GM18511 (cell line): ENCODE measurements around the gene CHST14.
A peak's percentile ranks its signal among the peaks of the same experiment; 100 is the strongest.

Experiments
- ATAC-seq: cut with Tn5 transposase; IDR thresholded peaks from one replicate; pipeline ENCODE4 v1.9.1; 2021; ENCODE audit warnings: mild to moderate bottlenecking, moderate library complexity; ENCODE audit not compliant: unreplicated experiment

CHST14 gene

DNA sequence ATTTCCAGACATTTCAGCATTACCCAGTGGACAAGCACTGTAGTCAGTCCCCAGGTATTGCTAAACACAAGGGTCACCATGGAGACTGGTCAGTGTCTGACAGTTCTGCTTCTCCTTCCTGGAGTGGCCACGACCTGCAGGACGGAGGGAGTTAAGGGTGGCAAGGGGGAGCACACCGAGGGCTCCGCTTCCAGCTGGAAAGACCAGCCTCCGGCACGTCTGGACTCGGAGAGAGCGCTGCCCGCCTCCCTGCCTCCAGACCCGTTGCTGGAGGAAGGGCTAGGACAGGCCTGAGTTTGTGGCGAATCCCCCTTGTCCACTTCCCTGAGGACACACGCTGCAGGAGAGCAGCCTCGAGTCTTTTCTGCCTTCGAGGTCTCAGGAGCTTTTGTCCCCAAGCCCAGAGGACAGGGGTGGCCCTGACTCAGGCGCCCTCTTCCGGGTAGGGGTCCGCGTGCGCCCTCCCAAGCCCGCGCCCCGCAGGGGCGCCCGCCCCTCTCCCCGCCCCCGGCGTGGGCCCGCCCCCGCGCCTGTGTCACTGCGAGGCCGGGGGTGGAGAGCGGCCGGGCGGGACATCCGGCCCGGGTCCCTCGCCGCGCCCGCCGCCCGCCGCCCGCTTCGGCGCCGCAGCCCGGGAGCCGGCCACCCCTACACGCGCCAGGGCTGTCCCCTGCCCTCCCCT is at the start of gene CHST14:
CHST14 (plus strand) TSS at position 562 of the 682 bp plus-strand sequence. CDS start 230 bp downstream, outside the sequence.
- ATAC-seq, result peak; percentile 80

GRCh38 chr15:40421246-40422157 is 49.3 kb upstream of the CHST14 start:
- peak; percentile 86 for ATAC-seq

DNA sequence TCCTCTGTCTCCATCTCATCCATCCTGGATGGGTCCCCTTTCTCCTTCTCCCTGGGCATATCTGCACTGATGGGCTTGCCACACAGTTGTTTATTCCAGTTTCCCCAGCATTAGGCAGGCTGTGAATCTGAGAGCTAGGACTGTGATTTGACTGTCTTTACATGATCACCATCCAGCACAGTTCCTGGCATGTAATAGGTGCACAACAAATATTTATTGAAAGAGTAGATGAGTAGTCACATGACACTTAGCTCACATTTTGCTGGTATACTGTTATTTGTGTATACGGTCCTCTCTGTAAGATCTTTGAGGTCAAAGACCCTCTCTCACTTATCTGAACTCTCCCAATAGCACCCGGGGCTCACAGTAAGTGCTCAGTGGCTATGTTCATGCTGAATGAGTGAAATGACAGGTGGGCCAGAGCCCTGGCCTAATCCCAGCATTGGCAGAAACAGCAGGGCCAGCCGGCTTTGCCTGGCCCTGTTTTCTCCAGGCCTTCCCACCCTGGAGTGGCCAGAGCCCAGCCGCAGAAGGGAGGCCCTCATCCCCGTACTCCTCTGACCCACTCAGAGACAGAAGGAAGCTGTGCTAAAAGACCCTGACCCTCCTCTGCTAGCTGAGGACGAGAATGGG is 46.2 kb upstream of the CHST14 start:
- ATAC-seq, result no peak

DNA sequence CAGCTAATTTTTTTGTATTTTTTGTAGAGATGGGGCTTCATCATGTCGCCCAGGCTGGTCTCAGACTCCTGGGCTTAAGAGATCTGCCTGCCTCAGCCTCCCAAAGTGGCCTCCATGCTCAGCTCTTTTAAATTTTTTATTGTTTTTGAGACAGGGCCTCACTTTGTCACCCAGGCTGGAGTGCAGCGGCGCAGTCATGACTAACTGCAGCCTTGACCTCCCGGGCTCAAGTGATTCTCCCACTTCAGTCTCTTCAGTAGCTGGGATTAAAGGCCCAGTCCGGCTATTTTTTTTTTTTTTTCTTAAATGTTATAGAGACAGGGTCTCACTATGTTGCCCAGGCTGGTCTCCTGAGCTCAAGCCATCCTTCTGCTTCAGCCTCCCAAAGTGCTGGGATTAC is 45.1 kb upstream of the CHST14 start:
- no peak for ATAC-seq

DNA sequence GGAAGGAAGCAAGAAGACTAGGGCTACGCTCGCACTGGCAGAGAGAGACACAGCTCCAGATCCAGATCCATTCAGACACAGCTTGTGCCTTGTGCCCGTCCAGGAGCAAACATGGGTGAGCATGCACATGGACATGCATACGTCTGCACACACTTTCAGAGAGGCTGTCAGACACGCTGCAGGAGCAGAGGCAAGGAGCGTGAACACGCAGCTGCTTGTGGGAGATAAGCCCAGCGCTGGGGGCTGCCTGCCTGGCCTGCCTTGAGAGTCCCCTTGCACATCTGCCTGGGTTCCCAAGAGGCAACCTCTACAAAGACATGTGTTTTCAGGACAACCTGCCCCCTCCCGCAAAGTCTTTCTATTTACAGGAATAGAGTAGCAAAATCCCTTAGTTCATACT is 43.6 kb upstream of the CHST14 start:
- no peak for ATAC-seq

GRCh38 chr15:40428185-40428584 is 42.6 kb upstream of the CHST14 start:
- no peak for ATAC-seq

- no peak for ATAC-seq
Observed at GRCh38 chr15:40429068-40429710, 41.6 kb upstream of the CHST14 start.

- no peak for ATAC-seq
Observed at GRCh38 chr15:40430271-40430805, 40.4 kb upstream of the CHST14 start.

- no peak for ATAC-seq
Observed at GRCh38 chr15:40435023-40435709, 35.6 kb upstream of the CHST14 start.

DNA sequence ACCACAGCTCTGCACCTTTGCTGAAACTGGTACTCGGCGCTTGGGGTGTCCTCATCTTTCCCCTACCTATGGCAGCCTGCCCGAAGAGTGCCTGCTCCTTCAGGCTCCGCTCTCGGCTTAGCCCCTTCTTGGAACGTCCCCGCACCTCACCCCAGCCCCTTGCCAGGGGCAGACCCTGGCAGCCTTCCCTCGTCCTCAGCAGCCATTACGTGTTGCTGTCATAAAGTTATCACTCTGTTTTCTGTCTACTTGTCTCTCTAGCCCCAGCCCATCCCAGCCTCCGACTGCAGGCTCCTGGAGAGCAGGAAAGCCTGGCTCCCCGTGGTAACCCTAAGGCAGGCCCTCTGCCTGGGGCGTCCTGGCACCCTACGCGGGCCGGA is 35.1 kb upstream of the CHST14 start:
- no peak for ATAC-seq

GRCh38 chr15:40436116-40436891 is 34.5 kb upstream of the CHST14 start:
- no peak for ATAC-seq

GRCh38 chr15:40436892-40437751 is 33.7 kb upstream of the CHST14 start:
- no peak for ATAC-seq

DNA sequence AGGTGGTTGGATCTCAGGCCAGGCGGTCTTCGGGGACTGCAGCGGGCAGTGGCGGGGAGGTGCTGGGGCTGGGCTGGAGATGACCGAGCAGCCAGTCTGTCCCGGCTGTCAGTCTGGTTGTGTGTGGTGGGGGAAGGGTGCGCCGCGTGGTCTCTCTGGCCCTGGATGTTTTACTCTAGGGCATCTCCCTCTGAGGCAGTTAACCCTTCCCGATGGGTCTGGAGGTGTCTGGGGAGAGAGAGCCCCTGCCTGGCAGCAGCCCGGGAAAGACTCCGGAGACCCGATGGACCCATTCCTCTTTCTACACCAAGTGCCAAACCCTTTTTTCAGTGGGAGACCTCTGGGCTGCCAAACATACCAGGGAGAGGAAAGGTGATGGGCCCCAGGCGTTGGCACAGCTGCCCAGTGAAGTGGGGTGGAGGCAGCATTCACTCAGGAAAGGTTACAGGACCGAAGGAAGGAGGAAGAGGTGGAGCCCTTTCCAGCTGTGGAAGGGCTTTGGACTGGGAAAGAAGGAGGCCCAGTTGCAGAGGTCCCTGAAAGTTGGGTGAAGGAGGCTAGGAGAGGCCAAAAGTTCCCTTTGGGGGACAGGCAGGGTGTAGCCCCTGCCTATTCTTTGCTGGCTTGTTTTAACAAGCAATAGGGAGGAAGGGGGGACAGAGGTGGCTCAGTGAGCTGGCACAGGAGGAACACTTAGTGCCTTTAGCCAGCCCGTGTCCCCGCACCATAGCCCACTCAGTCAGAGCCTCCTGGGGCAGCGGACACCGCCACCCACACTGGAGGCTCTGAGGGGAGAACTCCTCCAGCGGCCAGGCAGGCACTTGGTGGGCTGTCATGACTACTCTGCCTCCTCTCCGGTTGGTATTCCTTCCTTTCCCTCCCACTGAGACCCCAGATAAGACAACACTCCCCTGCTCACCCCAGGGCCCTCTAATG is 32.8 kb upstream of the CHST14 start:
- no peak for ATAC-seq

- no peak for ATAC-seq
Observed at GRCh38 chr15:40438712-40439111, 32.1 kb upstream of the CHST14 start.

DNA sequence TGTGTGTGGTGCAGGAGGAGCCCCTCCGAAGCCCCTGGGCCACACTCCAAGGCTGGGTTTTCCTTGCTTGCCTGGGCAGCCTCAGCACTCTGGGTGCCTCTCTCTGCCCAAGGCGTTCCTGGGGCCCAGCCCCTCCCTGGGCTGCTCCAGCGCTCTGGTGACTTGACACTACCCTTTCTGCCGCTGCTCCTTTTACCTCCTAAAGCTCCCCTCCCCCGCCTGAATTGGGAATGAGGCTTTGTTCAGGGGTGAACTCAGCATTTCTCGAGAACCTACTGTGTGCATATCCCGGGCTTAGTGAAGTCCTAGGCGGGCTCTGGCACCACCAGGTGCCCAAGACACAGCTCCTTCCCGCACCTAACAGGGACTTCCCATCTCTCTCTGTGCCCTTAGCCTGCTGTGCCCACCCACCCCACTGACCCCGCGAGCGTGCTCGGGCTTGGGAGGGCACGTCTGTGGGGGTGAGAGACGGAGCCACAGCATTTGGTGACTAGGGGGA is 31.3 kb upstream of the CHST14 start:
- ATAC-seq, result no peak

DNA sequence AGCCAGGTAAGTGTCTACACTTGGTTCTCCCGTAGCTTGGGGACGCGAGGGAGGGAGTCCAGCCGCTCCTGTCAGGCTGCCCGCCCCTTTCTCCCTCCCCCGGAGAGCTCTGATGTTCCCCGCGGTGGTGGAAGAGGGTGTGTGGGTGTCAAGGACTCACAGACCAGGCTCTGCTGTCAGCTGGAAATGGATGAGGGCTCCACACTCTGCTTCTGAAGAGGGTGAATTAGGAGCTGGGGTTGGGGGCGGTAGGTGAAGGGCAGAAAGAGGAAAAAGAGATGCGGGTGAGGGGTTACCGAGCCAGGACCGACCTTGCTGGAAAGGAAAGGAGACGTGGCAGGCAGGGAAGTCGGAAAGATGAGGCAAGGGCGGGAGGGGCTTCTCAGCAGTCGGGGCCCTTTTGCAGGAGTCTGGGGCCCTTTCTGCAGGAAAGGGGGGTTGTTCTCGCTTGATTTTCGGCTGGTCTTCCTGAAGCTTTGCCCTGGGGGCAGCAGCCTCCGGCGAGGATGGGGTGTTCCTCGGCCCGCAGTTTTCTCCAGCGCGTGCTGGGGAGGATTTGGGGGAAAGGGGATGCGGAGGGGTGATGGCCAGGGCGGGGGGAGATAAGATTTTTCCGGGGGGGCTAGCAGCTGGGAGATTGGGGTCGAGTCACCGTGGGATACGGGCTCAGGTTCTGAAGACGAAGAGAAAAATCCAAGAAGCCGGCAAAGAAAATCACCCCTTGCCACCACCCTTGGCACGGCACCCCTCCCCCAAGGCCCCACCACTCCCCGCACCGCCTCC is 30.6 kb upstream of the CHST14 start:
- ATAC-seq, result no peak
